Activated T-helper 2 cell treated with anti-CD3 and anti-CD28 coated beads, Interferon-gamma antibody, Interleukin-2, Interleukin-4, amounts not matched to agents 10 μg/mL and 5 μg/mL and 100 μg/mL, durations not matched to agents 14 hours and 24 hours and 36 hours (primary cell): ENCODE results near the gene DISC1. TPM values are rescaled to one million over a fixed set of nuclear protein-coding genes. Genes with fewer than 3 reads are reported as not detected.
"Not testable (repeated sequence)": the region's sequence is repeated elsewhere in the genome, so short reads cannot be mapped to it uniquely, and the experiment has no call there.

Experiments used
- DNase-seq: peaks from one replicate; pipeline ENCODE4 v3.0.0; 2021; ENCODE audit warnings: low spot score
- H3K27ac Mint-ChIP-seq: one replicate; pipeline ENCODE4 v1.8.0; 2021; ENCODE audit warnings: mixed read lengths
- H3K27me3 Mint-ChIP-seq: one replicate; pipeline ENCODE4 v1.8.0; 2021; ENCODE audit warnings: low read depth, mixed read lengths
- H3K36me3 Mint-ChIP-seq: one replicate; pipeline ENCODE4 v1.8.0; 2021; ENCODE audit warnings: low read depth, mixed read lengths
- H3K4me1 Mint-ChIP-seq: one replicate; pipeline ENCODE4 v1.8.0; 2021; ENCODE audit warnings: low read depth, mixed read lengths
- H3K4me3 Mint-ChIP-seq: one replicate; pipeline ENCODE4 v1.8.0; 2021; ENCODE audit warnings: low read depth, mild to moderate bottlenecking, moderate library complexity, mixed read lengths
- H3K9me3 Mint-ChIP-seq: one replicate; pipeline ENCODE4 v1.8.0; 2021; ENCODE audit warnings: mixed read lengths
- intact Hi-C: fragments of 100-400 bp; cut with micrococcal nuclease; formaldehyde crosslinking; loops from one replicate; pipeline ENCODE4 v1.15.1; 2023
- total RNA-seq: library from RNA; stranded (reverse); gene quantifications from 2 replicates; pipeline ENCODE4 v1.2.3, GENCODE V29; 2022

Gene DISC1
- total RNA-seq, 1 donor from 2014 or later: 1.5 TPM

DNA sequence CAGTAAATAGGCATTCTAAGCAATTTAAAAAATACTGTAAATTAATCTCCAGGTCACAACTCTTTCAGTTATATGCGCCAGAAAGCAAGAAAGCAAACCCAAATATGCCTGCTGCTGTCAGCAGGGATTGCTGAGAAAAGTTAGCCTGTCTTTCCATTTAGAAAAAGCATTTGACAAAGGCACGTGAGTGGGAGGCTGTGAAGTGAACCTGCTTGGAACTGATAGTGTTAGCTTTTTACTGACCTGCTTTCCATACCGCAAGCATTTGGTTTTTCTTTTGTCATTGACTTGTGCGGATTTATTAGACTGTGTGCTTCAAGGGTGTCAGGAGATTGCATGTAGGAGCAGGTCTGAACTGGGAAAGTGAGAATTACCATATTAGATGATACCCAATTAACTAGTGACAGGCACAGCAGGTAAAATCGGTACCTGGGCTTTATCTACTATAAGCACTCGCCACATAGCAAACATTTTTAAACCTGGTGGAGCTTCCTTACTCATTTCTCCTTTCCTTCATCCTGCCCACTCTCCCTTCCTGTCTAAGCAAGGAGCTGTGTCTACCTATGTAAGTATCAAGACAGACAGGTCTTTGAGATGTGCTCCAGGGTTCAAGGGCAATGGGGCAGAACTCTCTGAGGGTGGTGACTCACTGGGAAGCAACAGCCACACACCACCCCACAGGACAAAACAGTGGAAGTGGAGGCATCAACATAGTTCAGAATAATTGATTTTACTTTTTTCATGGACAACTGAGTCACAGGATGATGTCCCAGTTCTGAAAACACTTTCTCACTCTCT, 323.9 kb downstream of the DISC1 start:
- H3K4me1 Mint-ChIP-seq: no peaks in the 10 kb centered on the region
- no peak for DNase-seq
- intact Hi-C loops: no loop called here
- peaks cover 2% of the 10 kb centered on the region for H3K27me3 Mint-ChIP-seq
- H3K4me3 Mint-ChIP-seq: no peak overlapping the region
- peaks cover 14% of the 10 kb centered on the region for H3K9me3 Mint-ChIP-seq
- H3K36me3 Mint-ChIP-seq: no peaks in the 10 kb centered on the region
- H3K27ac Mint-ChIP-seq: no peak overlapping the region

DNA sequence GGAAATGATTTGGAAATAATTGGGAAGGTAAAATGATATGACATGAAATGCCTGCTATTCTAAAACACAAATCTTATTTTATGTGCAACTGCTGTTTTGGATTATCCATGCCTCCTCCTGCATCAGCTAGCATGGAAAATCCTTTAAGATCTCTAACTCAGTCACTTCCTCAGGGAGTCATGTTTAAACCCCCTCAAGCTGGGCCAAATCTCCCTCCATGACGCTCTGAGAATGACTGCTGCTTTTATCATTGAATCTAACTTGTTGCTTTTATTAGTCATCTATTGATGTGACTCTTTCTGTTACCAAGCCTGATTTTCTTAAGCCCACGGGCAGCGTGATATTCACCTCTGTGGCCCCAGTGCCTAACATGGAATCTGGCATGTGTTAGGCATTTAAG, 324.8 kb downstream of the DISC1 start:
- Mint-ChIP-seq H3K9me3 (peaks cover 14% of the 10 kb centered on the region), H3K27me3 (peaks cover 2% of the 10 kb centered on the region), H3K36me3 (no peaks in the 10 kb centered on the region), H3K4me3 (no peak overlapping the region), H3K27ac (no peak overlapping the region), H3K4me1 (no peaks in the 10 kb centered on the region)
- no peak for DNase-seq
- intact Hi-C loops: no loop called here

DNA sequence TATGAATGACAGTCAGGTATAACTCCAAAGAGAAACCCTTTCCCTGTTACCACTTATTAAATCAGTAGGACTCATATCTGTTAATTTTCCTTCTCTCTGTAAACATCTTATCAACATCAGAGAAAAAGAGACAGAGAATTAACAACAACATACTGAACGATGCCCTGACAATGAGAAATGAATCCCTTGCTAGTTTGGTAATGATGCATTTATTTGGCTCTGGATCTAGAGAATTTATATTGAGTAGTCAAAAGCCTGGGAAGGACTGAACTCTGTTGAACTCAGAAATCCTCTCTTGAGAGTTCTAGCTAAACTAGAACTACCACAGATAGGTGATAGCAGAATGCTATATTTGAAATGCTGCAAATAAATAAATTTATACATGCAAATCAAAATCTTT, 325.6 kb downstream of the DISC1 start:
- H3K36me3 Mint-ChIP-seq: no peaks in the 10 kb centered on the region
- H3K4me3 Mint-ChIP-seq: no peak overlapping the region
- DNase-seq: no peak
- no peaks in the 10 kb centered on the region for H3K4me1 Mint-ChIP-seq
- H3K27ac Mint-ChIP-seq: no peak overlapping the region
- peaks cover 8% of the 10 kb centered on the region for H3K9me3 Mint-ChIP-seq
- peaks cover 2% of the 10 kb centered on the region for H3K27me3 Mint-ChIP-seq
- intact Hi-C loops: no loop called here

DNA sequence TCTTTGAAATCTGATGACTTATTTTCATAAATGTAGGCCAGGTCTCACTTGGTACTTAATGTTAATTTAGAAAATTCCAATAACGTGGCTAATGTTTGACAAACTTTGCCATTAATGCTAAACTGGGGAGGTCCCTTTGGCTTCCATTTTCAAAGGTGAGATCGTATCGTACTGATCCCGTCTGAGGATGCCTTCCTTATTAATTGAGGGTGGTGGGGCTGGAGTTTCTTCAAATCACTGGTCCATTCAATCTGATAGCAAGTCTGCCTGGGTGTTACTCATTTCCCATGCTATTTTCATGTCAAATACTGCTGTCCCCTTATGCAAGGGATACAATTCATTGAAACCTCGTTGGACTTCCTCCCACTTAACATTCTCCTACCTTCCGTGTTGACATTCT, 327.1 kb downstream of the DISC1 start:
- H3K36me3 Mint-ChIP-seq: no peaks in the 10 kb centered on the region
- intact Hi-C loops: no loop called here
- H3K27me3 Mint-ChIP-seq: peaks cover 2% of the 10 kb centered on the region
- no peaks in the 10 kb centered on the region for H3K9me3 Mint-ChIP-seq
- no peaks in the 10 kb centered on the region for H3K4me1 Mint-ChIP-seq
- no peak for DNase-seq
- H3K4me3 Mint-ChIP-seq: no peak overlapping the region
- no peak overlapping the region for H3K27ac Mint-ChIP-seq

DNA sequence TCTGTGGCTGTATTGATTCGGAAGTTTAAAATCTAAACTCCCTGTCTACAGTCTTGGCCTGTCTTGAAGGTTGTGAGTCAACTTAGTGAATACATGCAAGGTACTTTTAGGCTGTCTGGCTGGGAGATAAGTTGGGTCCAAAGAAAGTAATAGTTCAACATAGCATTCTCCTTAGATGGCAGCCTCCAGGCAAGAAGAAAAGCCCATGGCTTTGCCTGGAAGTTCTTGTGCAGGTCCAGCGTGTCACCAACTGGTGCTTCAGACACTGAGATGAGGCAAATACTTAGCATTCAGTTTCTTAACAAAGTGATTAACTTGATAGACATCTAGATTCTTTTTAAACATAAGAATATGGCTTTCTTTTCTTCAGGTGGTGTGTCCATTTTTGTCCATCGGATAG, 328.2 kb downstream of the DISC1 start:
- H3K4me3 Mint-ChIP-seq: no peak overlapping the region
- no peaks in the 10 kb centered on the region for H3K36me3 Mint-ChIP-seq
- H3K27ac Mint-ChIP-seq: no peak overlapping the region
- H3K9me3 Mint-ChIP-seq: no peaks in the 10 kb centered on the region
- no peaks in the 10 kb centered on the region for H3K4me1 Mint-ChIP-seq
- DNase-seq: no peak
- H3K27me3 Mint-ChIP-seq: peaks cover 2% of the 10 kb centered on the region
- intact Hi-C loops: no loop called here

DNA sequence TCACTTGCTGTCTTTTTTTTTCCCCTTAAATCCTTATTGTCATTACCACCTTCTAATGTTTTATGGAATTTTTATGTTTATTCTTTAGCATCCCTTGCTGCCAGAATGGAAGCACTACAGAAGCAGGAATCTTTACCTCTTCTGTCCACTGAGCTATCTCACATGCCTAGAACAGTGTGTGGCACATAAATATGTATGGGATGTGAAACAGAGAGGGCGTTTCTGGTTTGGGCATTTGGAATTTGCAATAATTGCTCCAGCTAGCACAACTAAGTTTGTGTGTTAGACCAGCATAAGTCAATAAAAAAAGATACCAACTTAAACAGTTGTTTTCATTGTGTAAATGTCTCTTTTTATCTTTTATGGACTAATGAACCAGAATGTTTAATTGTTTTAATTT, 330.8 kb downstream of the DISC1 start:
- intact Hi-C loops: no loop called here
- peaks cover 2% of the 10 kb centered on the region for H3K27me3 Mint-ChIP-seq

DNA sequence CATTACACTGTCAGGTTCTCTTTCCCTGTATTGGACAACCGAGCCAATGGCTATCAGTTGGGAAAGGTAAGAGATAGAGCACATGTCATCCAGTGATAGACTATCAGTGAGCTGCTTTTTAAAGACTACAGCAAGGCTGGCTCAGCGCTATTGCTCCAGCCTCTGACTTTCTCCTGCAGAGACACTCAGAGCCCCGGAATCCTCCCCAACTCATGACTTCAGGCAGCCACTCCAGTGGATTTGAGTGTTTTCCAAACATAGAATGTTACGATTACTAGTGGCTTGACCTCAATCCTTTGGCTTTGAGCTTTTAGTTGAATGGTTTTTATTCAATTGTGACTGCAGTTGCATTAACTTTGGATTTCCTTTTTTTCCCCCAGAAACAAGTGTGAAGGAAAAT, 331.9 kb downstream of the DISC1 start:
- Mint-ChIP-seq H3K4me1 (no peaks in the 10 kb centered on the region), H3K36me3 (no peaks in the 10 kb centered on the region), H3K27ac (no peak overlapping the region), H3K9me3 (no peaks in the 10 kb centered on the region), H3K27me3 (no peaks in the 10 kb centered on the region), H3K4me3 (no peak overlapping the region)
- intact Hi-C loops: no loop called here
- DNase-seq: no peak

More for the DNA sequence above, 330.8 kb downstream of the DISC1 start:
- H3K4me3 Mint-ChIP-seq: no peak overlapping the region
- no peaks in the 10 kb centered on the region for H3K36me3 Mint-ChIP-seq
- no peak overlapping the region for H3K27ac Mint-ChIP-seq
- DNase-seq: no peak
- H3K4me1 Mint-ChIP-seq: no peaks in the 10 kb centered on the region
- H3K9me3 Mint-ChIP-seq: no peaks in the 10 kb centered on the region

DNA sequence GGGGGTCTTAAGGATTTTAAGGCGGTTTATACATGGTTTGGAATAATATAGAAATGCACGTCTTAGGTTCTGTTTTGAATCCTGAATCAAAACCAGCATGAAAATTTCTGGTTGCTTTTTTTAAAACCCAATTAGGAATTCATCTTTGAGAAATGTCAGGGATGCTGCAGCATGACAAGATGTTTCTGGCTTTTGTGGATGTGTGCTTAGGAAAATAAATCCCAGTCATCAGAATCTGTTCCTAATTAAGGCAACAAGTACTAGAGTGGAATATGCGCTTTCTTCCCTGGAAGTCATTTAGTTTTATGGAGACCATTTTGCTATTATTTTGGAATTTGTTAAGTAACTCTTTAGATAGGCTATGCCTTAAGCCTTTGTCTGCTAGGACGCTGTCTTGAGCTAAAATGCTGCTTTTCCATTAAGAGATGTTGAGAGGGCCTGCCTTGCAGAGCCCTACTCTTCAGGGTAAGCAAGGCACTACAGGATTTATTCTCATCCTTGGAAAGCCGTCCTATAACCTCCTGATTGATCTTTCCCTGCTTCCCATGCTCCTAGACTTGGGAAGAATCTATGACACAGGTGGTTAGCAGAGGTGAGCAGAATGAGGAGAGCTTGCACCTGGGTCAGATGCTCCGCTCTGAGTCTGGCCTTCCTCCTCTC, 332.8 kb downstream of the DISC1 start:
- no peaks in the 10 kb centered on the region for H3K36me3 Mint-ChIP-seq
- H3K9me3 Mint-ChIP-seq: no peaks in the 10 kb centered on the region
- intact Hi-C loops: no loop called here
- no peak overlapping the region for H3K4me3 Mint-ChIP-seq
- DNase-seq: no peak
- H3K27me3 Mint-ChIP-seq: no peaks in the 10 kb centered on the region
- no peak overlapping the region for H3K27ac Mint-ChIP-seq
- no peaks in the 10 kb centered on the region for H3K4me1 Mint-ChIP-seq

DNA sequence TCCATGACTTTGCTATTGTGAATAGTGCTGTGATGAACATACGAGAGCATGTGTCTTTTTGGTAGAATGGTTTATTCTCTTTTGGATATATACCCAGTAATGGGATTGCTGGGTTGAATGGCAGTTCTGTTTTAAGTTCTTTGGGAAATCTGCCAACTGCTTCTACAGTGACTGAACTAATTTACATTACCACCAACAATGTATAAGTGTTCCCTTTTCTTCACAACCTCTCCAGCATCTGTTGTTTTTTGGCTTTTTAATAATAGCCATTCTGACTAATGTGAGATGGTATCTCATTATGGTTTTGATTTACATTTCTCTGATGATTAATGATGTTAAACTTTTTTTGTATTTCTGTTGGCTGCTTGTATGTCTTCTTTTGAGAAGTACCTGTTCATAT, 335.2 kb downstream of the DISC1 start:
- H3K9me3 Mint-ChIP-seq, H3K4me3 Mint-ChIP-seq, H3K4me1 Mint-ChIP-seq: not testable (repeated sequence)

DNA sequence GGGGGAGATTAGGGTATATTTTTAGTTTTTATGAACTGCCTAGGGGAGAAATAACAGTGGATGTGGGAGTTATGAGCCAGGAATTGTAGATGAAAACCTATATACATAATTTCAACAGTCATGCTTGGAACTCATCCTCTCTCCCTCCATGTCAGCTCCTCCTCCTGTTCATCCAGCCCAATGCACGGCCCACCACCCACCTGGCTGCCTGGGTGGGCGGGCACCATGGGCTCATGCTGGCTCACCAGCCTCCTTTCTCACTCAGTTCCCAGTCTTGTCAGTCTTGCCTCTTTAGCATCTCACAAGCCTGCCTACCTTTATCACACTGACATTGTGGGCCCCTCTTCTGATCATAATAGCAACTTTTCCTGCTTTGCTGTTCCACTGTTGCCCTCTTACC, 336.0 kb downstream of the DISC1 start:
- no peaks in the 10 kb centered on the region for H3K4me1 Mint-ChIP-seq
- no peaks in the 10 kb centered on the region for H3K27me3 Mint-ChIP-seq
- H3K9me3 Mint-ChIP-seq: no peaks in the 10 kb centered on the region
- DNase-seq: no peak
- intact Hi-C loops: no loop called here
- no peak overlapping the region for H3K27ac Mint-ChIP-seq
- H3K36me3 Mint-ChIP-seq: no peaks in the 10 kb centered on the region
- H3K4me3 Mint-ChIP-seq: no peak overlapping the region

More for the DNA sequence above, 335.2 kb downstream of the DISC1 start:
- H3K27ac Mint-ChIP-seq, intact Hi-C loops, DNase-seq, H3K36me3 Mint-ChIP-seq, H3K27me3 Mint-ChIP-seq: not testable (repeated sequence)

DNA sequence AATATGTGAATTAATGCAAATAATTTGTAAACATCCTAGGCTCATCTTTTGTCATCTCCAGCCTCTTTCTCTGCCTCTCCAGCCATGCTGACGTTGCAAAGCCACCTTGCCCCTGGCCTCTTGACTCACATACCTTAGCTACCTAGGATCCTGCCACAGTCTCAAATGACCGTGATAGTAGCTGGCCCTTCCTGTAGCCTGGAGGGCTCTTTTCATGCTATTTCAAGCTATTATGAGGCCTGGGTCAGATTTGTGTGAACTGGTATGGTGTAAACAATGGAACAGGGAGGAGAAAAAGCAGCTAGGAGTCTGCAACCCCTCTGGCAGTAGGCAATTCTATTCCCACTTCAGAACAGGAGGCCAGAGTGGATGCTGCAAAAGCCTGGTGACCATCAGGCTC, 337.7 kb downstream of the DISC1 start:
- H3K36me3 Mint-ChIP-seq: no peaks in the 10 kb centered on the region

DNA sequence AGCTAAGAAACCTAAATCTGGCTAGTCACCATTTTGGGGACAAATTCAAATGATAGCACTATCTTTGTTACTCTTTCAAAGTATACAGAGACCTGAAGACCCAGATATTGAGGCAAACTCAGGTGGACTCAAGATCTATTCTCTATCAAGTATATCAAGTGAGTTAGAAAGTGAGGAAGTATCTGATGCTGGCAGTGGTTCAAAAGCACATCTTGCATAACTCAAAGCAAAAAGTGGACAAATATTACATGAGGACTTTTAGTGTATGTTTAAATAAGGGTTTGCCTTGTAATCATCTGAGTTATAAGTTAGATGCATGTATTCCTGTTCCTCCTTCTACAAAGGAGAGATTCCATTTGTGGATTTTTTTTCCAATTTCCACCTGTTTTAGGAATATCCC, 338.4 kb downstream of the DISC1 start:
- no peak overlapping the region for H3K4me3 Mint-ChIP-seq

More for the DNA sequence above, 337.7 kb downstream of the DISC1 start:
- Mint-ChIP-seq H3K4me3 (no peak overlapping the region), H3K9me3 (no peaks in the 10 kb centered on the region), H3K4me1 (no peaks in the 10 kb centered on the region), H3K27me3 (no peaks in the 10 kb centered on the region), H3K27ac (no peak overlapping the region)
- no peak for DNase-seq
- intact Hi-C loops: no loop called here

DNA sequence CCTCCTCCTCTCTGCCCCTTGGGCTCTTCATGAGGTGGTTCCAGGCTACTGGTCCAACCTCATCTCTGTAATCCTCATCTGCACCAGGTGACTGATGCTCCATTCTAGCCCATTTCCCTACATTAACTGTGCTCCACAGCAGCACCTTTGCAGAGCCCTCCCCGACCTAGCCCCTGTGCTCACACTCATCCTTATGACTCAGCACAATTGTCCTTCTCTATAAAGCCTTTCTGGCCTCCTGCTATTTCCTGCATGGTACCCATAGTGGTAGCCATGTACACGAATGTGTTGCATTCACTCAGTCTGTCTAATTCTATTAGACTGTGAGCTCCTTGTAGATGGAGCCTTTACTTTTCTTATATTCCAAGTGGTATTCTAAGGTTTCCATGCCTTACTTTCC, 339.0 kb downstream of the DISC1 start:
- intact Hi-C loops: no loop called here
- Mint-ChIP-seq H3K27ac (no peak overlapping the region), H3K9me3 (no peaks in the 10 kb centered on the region), H3K27me3 (no peaks in the 10 kb centered on the region), H3K36me3 (no peaks in the 10 kb centered on the region), H3K4me3 (no peak overlapping the region), H3K4me1 (peaks cover 6% of the 10 kb centered on the region)
- no peak for DNase-seq

More for the DNA sequence above, 338.4 kb downstream of the DISC1 start:
- no peak overlapping the region for H3K27ac Mint-ChIP-seq
- H3K36me3 Mint-ChIP-seq: no peaks in the 10 kb centered on the region
- intact Hi-C loops: no loop called here
- H3K27me3 Mint-ChIP-seq: no peaks in the 10 kb centered on the region
- DNase-seq: no peak
- H3K9me3 Mint-ChIP-seq: no peaks in the 10 kb centered on the region
- no peaks in the 10 kb centered on the region for H3K4me1 Mint-ChIP-seq
